Thymus (tissue), 11 donors: ENCODE measurements around the gene CARD19. TPM values are rescaled to one million over a fixed set of nuclear protein-coding genes. Genes with fewer than 3 reads are reported as not detected.

ENCODE experiments used
- DNase-seq, 9 donors: peaks; one replicate each; pipeline ENCODE4 v3.0.0-alpha.2; 2013; ENCODE audit warnings: low spot score in 9 of 9, low read depth in 6 of 9, missing footprints in 1 of 9
- H3K27ac ChIP-seq, 2 donors: one replicate each; pipeline ENCODE4 v1.5.1; 2013; ENCODE audit warnings: control low read depth in 1 of 2, low read depth in 1 of 2, low read length in 1 of 2, mild to moderate bottlenecking in 1 of 2, moderate library complexity in 1 of 2
- H3K27me3 ChIP-seq, 2 donors: one replicate each; pipeline ENCODE4 v1.5.1; 2013; ENCODE audit warnings: low read length in 1 of 2; ENCODE audit not compliant: control insufficient read depth in 2 of 2, insufficient read depth in 1 of 2
- H3K36me3 ChIP-seq, 2 donors: one replicate each; pipeline ENCODE4 v1.5.1; 2013; ENCODE audit warnings: low read length in 1 of 2, mild to moderate bottlenecking in 1 of 2, moderate library complexity in 1 of 2; ENCODE audit not compliant: control insufficient read depth in 2 of 2, insufficient read depth in 2 of 2
- H3K4me1 ChIP-seq, 2 donors: one replicate each; pipeline ENCODE4 v1.5.1; 2013; ENCODE audit warnings: low read length in 2 of 2; ENCODE audit not compliant: control insufficient read depth in 2 of 2, insufficient read depth in 2 of 2
- H3K4me3 ChIP-seq, 2 donors: one replicate each; pipeline ENCODE4 v1.5.1; 2013; ENCODE audit warnings: low read length in 2 of 2, control low read depth in 1 of 2, mild to moderate bottlenecking in 1 of 2
- H3K9me3 ChIP-seq, 2 donors: one replicate each; pipeline ENCODE4 v1.5.1; 2013; ENCODE audit warnings: low read length in 1 of 2, mild to moderate bottlenecking in 1 of 2; ENCODE audit not compliant: control insufficient read depth in 2 of 2, insufficient read depth in 1 of 2
- WGBS: extraction: QIAGEN DNeasy Blood & Tissue Kit; methylation state at CpG from one replicate; pipeline ENCODE4 v1.1.7; 2013; 5-methylcytosine and 5-hydroxymethylcytosine counted together
- polyA plus RNA-seq: library from polyadenylated mRNA; stranded (reverse); fragments of 200-250 nt; gene quantifications from one replicate; pipeline ENCODE4 v1.2.3, GENCODE V29; 2013
- total RNA-seq: library from RNA; stranded (reverse); fragments of 120-200 nt; gene quantifications from one replicate; pipeline ENCODE4 v1.2.4, GENCODE V29; 2013
- donor health status: healthy.

Gene CARD19
- total and polyA plus RNA-seq, 2 donors: 24.8 to 25.3 TPM

- Histone ChIP-seq H3K27ac (no peak overlapping the region), H3K4me1 (peaks cover 8 to 33% of the 10 kb centered on the region in 2 donors), H3K36me3 (peaks cover 27 to 37% of the 10 kb centered on the region in 2 donors), H3K4me3 (no peak overlapping the region), H3K27me3 (no peaks in the 10 kb centered on the region), H3K9me3 (peaks cover 2 to 6% of the 10 kb centered on the region in 2 donors)
- 93% methylated on average over 14 of the region's 14 CpGs for WGBS
- no peak for DNase-seq
Measured at GRCh38 chr9:93107151-93107824, 11.3 kb downstream of the CARD19 start.

- H3K4me1 ChIP-seq: peaks cover 8 to 33% of the 10 kb centered on the region in 2 donors
Measured at GRCh38 chr9:93107825-93108161, 11.8 kb downstream of the CARD19 start.

GRCh38 chr9:93108291-93109041, 12.4 kb downstream of the CARD19 start:
- peaks cover 1 to 6% of the 10 kb centered on the region in 2 donors for H3K9me3 ChIP-seq
- no peak overlapping the region for H3K4me3 ChIP-seq

More at GRCh38 chr9:93107825-93108161, 11.8 kb downstream of the CARD19 start:
- Histone ChIP-seq H3K27ac (no peak overlapping the region), H3K27me3 (no peaks in the 10 kb centered on the region), H3K9me3 (peaks cover 2 to 6% of the 10 kb centered on the region in 2 donors), H3K36me3 (peaks cover 29 to 42% of the 10 kb centered on the region in 2 donors), H3K4me3 (no peak overlapping the region)
- no peak for DNase-seq
- 98% methylated on average over 6 of the region's 6 CpGs for WGBS

GRCh38 chr9:93110311-93110855, 14.4 kb downstream of the CARD19 start:
- H3K9me3 ChIP-seq: peaks cover 0 to under 1% of the 10 kb centered on the region in 2 donors
- DNase-seq: no peak
- H3K4me3 ChIP-seq: no peak overlapping the region
- peaks cover 31 to 59% of the 10 kb centered on the region in 2 donors for H3K36me3 ChIP-seq
- H3K4me1 ChIP-seq: peaks cover 8 to 37% of the 10 kb centered on the region in 2 donors
- WGBS: 98% methylated on average over 14 of the region's 14 CpGs
- H3K27ac ChIP-seq: no peak overlapping the region
- no peaks in the 10 kb centered on the region for H3K27me3 ChIP-seq

More at GRCh38 chr9:93108291-93109041, 12.4 kb downstream of the CARD19 start:
- H3K4me1 ChIP-seq: peaks cover 8 to 33% of the 10 kb centered on the region in 2 donors
- peaks cover 30 to 48% of the 10 kb centered on the region in 2 donors for H3K36me3 ChIP-seq
- 87% methylated on average over 15 of the region's 15 CpGs for WGBS
- no peak for DNase-seq
- no peak overlapping the region for H3K27ac ChIP-seq
- H3K27me3 ChIP-seq: no peaks in the 10 kb centered on the region

GRCh38 chr9:93111001-93111370, 15.0 kb downstream of the CARD19 start:
- H3K9me3 ChIP-seq: no peaks in the 10 kb centered on the region
- no peak overlapping the region for H3K27ac ChIP-seq
- 97% methylated on average over 11 of the region's 11 CpGs for WGBS
- H3K4me1 ChIP-seq: peaks cover 8 to 37% of the 10 kb centered on the region in 2 donors
- H3K4me3 ChIP-seq: no peak overlapping the region
- no peaks in the 10 kb centered on the region for H3K27me3 ChIP-seq
- DNase-seq: no peak
- peaks cover 31 to 59% of the 10 kb centered on the region in 2 donors for H3K36me3 ChIP-seq

- Histone ChIP-seq H3K9me3 (no peaks in the 10 kb centered on the region), H3K4me3 (no peak overlapping the region), H3K4me1 (peaks cover 8 to 37% of the 10 kb centered on the region in 2 donors), H3K36me3 (peaks cover 31 to 59% of the 10 kb centered on the region in 2 donors), H3K27ac (no peak overlapping the region), H3K27me3 (no peaks in the 10 kb centered on the region)
- 92% methylated on average over 18 of the region's 18 CpGs for WGBS
- DNase-seq: no peak
Measured at GRCh38 chr9:93111371-93112115, 15.5 kb downstream of the CARD19 start.

GRCh38 chr9:93112116-93112863, 16.3 kb downstream of the CARD19 start:
- Histone ChIP-seq H3K4me1 (peaks cover 6 to 31% of the 10 kb centered on the region in 2 donors), H3K27ac (no peak overlapping the region), H3K4me3 (no peak overlapping the region), H3K9me3 (no peaks in the 10 kb centered on the region), H3K27me3 (no peaks in the 10 kb centered on the region), H3K36me3 (peaks cover 31 to 59% of the 10 kb centered on the region in 2 donors)
- 96% methylated on average over 15 of the region's 15 CpGs for WGBS
- no peak for DNase-seq

GRCh38 chr9:93112864-93113389, 16.9 kb downstream of the CARD19 start:
- H3K9me3 ChIP-seq: no peaks in the 10 kb centered on the region
- no peak for DNase-seq
- H3K36me3 ChIP-seq: peaks cover 30 to 52% of the 10 kb centered on the region in 2 donors
- no peak overlapping the region for H3K4me3 ChIP-seq
- H3K27ac ChIP-seq: no peak overlapping the region
- WGBS: 97% methylated on average over 13 of the region's 13 CpGs
- H3K4me1 ChIP-seq: peaks cover 4 to 24% of the 10 kb centered on the region in 2 donors
- no peaks in the 10 kb centered on the region for H3K27me3 ChIP-seq
